Prostate gland (tissue), 2 donors: ENCODE data around the gene PCSK6. TPM values are rescaled to one million over a fixed set of nuclear protein-coding genes. Genes with fewer than 3 reads are reported as not detected.
A peak's percentile ranks its signal among the peaks of the same experiment; 100 is the strongest.
"Not testable (repeated sequence)": the region's sequence is repeated elsewhere in the genome, so short reads cannot be mapped to it uniquely, and the experiment has no call there.

Experiments
- DNase-seq: peaks from one replicate; pipeline ENCODE4 v3.0.0-alpha.2; 2019; ENCODE audit warnings: low spot score
- H3K27ac ChIP-seq, 2 donors: fragments of 200-600 bp; sonication (generic); 2 replicates each; pipeline ENCODE4 v1.5.1; 2017 to 2019
- H3K27me3 ChIP-seq: fragments of 200-600 bp; sonication (generic); replicated peaks from 2 replicates; pipeline ENCODE4 v1.5.1; 2019; ENCODE audit not compliant: insufficient read depth
- H3K36me3 ChIP-seq, 2 donors: fragments of 200-600 bp; sonication (generic); 1 replicate in 1 of 2; 2 replicates in 1 of 2; pipeline versions ENCODE4 v1.5.1 to v1.8.1; 2017 to 2019
- H3K4me1 ChIP-seq: fragments of 200-600 bp; sonication (generic); replicated peaks from 2 replicates; pipeline ENCODE4 v1.5.1; 2019
- H3K4me3 ChIP-seq, 2 donors: fragments of 200-600 bp; sonication (generic); 2 replicates each; pipeline ENCODE4 v1.5.1; 2017 to 2019
- H3K9me3 ChIP-seq: fragments of 200-600 bp; sonication (generic); 2 replicates; pipeline ENCODE4 v1.5.1; 2017
- CTCF ChIP-seq, 4 experiments: fragments of 200-600 bp in 2 of 4; fragments of 450-650 bp in 2 of 4; sonication (generic) in 2 of 4; IDR thresholded peaks; 1 replicate in 3 of 4; 2 replicates in 1 of 4; pipeline ENCODE4 v1.5.1; 2016 to 2019; ENCODE audit warnings: antibody characterized with exemption in 4 of 4, mild to moderate bottlenecking in 2 of 4, moderate library complexity in 2 of 4
- POLR2A ChIP-seq: fragments of 450-650 bp; IDR thresholded peaks from one replicate; pipeline ENCODE4 v1.6.1; 2016; ENCODE audit warnings: antibody characterized with exemption, mild to moderate bottlenecking
- POLR2AphosphoS5 ChIP-seq: sonication (generic); formaldehyde crosslinking; IDR thresholded peaks from one replicate; pipeline ENCODE4 v1.6.1; 2017; ENCODE audit warnings: antibody characterized with exemption
- WGBS: methylation state at CpG from one replicate; pipeline ENCODE4 v1.1.5; 2018; 5-methylcytosine and 5-hydroxymethylcytosine counted together
- intact Hi-C: fragments of 100-400 bp; cut with DNase I; formaldehyde crosslinking; loops from one replicate; pipeline ENCODE4 v1.14.2; 2022
- total RNA-seq, 2 donors: library from RNA; depleted of rRNA; stranded (reverse); fragments of >200 nt; gene quantifications; one replicate each; pipeline ENCODE4 v1.1.0, GENCODE V29; 2016

The PCSK6 gene
- total RNA-seq, 2 donors from 2014 or later, result 4.4 to 84.1 TPM

GRCh38 chr15:101295607-101296161 lies 193.8 kb downstream of the PCSK6 start:
- no peaks in the 10 kb centered on the region for H3K9me3 ChIP-seq
- no peak for DNase-seq
- H3K27me3 ChIP-seq, result no peaks in the 10 kb centered on the region
- H3K4me1 ChIP-seq, result no peaks in the 10 kb centered on the region
- under 1% methylated on average over 20 of the region's 20 CpGs for WGBS
- peak overlapping the region; percentile 71 to 94 for H3K4me3 ChIP-seq
- H3K27ac ChIP-seq, result peak overlapping the region; percentile 88 to 90
- intact Hi-C loops, result no loop called here
- TF ChIP-seq POLR2A (no peak), CTCF (IDR thresholded peaks at IDR 0.05) (no peak), POLR2AphosphoS5 (no peak)
- H3K36me3 ChIP-seq, result no peaks in the 10 kb centered on the region

- WGBS, result under 1% methylated on average over 63 of the region's 87 CpGs
- peak; percentile 96 for DNase-seq
- H3K36me3 ChIP-seq, result no peaks in the 10 kb centered on the region
- peak within 1 kb of the TSS; percentile 88 to 90 for H3K27ac ChIP-seq
- peak within 1 kb of the TSS; percentile 71 to 94 for H3K4me3 ChIP-seq
- no peaks in the 10 kb centered on the region for H3K9me3 ChIP-seq
- no peaks in the 10 kb centered on the region for H3K27me3 ChIP-seq
- intact Hi-C loops, result loop anchor here (5.0 kb wide), 1 partner anchor 357 kb away; the partner anchor contains the start of gene TM2D3
- TF ChIP-seq POLR2AphosphoS5 (peak; percentile 98), CTCF (IDR thresholded peaks at IDR 0.05) (peak in 2 of 4 experiments; percentile 29 to 34), POLR2A (peak; percentile 81)
- no peaks in the 10 kb centered on the region for H3K4me1 ChIP-seq
Measured at GRCh38 chr15:101294731-101295606, 194.5 kb downstream of the PCSK6 start, which contains the start of gene SNRPA1. TSS of gene SNRPA1 (minus strand) at chr15:101295248. CDS start at chr15:101295178, 70 bp downstream.

GRCh38 chr15:101293122-101293521 lies 196.4 kb downstream of the PCSK6 start:
- Histone ChIP-seq H3K4me3 (peak overlapping the region in 1 of 2 donors; percentile 71), H3K4me1 (no peaks in the 10 kb centered on the region), H3K9me3 (no peaks in the 10 kb centered on the region), H3K27ac (no peak overlapping the region), H3K36me3 (no peaks in the 10 kb centered on the region), H3K27me3 (no peaks in the 10 kb centered on the region)
- TF ChIP-seq CTCF (IDR thresholded peaks at IDR 0.05) (no peak), POLR2AphosphoS5 (no peak), POLR2A (no peak)
- DNase-seq, result no peak
- intact Hi-C loops, result loop anchor here (5.0 kb wide), 1 partner anchor 359 kb away; the partner anchor contains the start of gene TM2D3
- WGBS, result 41% methylated on average over 10 of the region's 10 CpGs

GRCh38 chr15:101288905-101289513 lies 200.5 kb downstream of the PCSK6 start:
- Histone ChIP-seq H3K27me3 (no peaks in the 10 kb centered on the region), H3K9me3 (no peaks in the 10 kb centered on the region), H3K36me3 (peaks cover 0 to 4% of the 10 kb centered on the region in 2 donors), H3K4me3 (no peak overlapping the region), H3K4me1 (peaks cover 4% of the 10 kb centered on the region), H3K27ac (no peak overlapping the region)
- intact Hi-C loops, result no loop called here
- TF ChIP-seq POLR2AphosphoS5, result peak; percentile 16
- no peak for TF ChIP-seq POLR2A
- TF ChIP-seq CTCF (IDR thresholded peaks at IDR 0.05), result peak in 3 of 4 experiments; percentile 46 to 56 (median 49)
- 61% methylated on average over 8 of the region's 8 CpGs for WGBS
- no peak for DNase-seq

GRCh38 chr15:101287342-101287741 lies 202.2 kb downstream of the PCSK6 start:
- H3K27me3 ChIP-seq, H3K4me3 ChIP-seq, DNase-seq, H3K27ac ChIP-seq, H3K4me1 ChIP-seq, H3K36me3 ChIP-seq, intact Hi-C loops, H3K9me3 ChIP-seq: not testable (repeated sequence)
- 97% methylated on average over 6 of the region's 6 CpGs for WGBS
